Measurements from ENCODE around the gene LDLRAD3.

The LDLRAD3 gene

GRCh38 chr11:36278531-36279282 lies 334.8 kb downstream of the LDLRAD3 start:
- peaks cover 25% of the 10 kb centered on the region for H3K4me1 Mint-ChIP-seq
- TF ChIP-seq CTCF (IDR thresholded peaks at IDR 0.05; ENCODE audit: unreplicated experiment in 3 of 3): no peak
- peak overlapping the region in 1 of 3 experiments; percentile 80 for H3K27ac Mint-ChIP-seq
- peaks cover 28% of the 10 kb centered on the region for H3K36me3 Mint-ChIP-seq (ENCODE audit: low read depth)
- H3K9me3 Mint-ChIP-seq: peaks cover 24% of the 10 kb centered on the region
- H3K4me3 Mint-ChIP-seq: no peak overlapping the region
- H3K27me3 Mint-ChIP-seq (ENCODE audit: low read depth): no peaks in the 10 kb centered on the region

GRCh38 chr11:36280531-36280930 lies 336.7 kb downstream of the LDLRAD3 start:
- Mint-ChIP-seq H3K27me3 (ENCODE audit: low read depth) (no peaks in the 10 kb centered on the region), H3K9me3 (peaks cover 25% of the 10 kb centered on the region)

More at GRCh38 chr11:36280531-36280930, 336.7 kb downstream of the LDLRAD3 start:
- no peak overlapping the region for H3K4me3 Mint-ChIP-seq
- TF ChIP-seq CTCF (IDR thresholded peaks at IDR 0.05; ENCODE audit: unreplicated experiment in 3 of 3): no peak
- H3K4me1 Mint-ChIP-seq: peaks cover 25% of the 10 kb centered on the region
- peaks cover 25% of the 10 kb centered on the region for H3K36me3 Mint-ChIP-seq (ENCODE audit: low read depth)
- H3K27ac Mint-ChIP-seq: peak overlapping the region in 1 of 3 experiments; percentile 52

All from nephron (organoid).